NCI-H446 (cell line): ENCODE measurements around the gene RPUSD1.
"Not testable (repeated sequence)": the region's sequence is repeated elsewhere in the genome, so short reads cannot be mapped to it uniquely, and the experiment has no call there.

Experiments
- DNase-seq, 2 experiments: peaks; one replicate each; lab custom pipeline; 2025; lab: John Stamatoyannopoulos, UW

RPUSD1 gene, protein sequence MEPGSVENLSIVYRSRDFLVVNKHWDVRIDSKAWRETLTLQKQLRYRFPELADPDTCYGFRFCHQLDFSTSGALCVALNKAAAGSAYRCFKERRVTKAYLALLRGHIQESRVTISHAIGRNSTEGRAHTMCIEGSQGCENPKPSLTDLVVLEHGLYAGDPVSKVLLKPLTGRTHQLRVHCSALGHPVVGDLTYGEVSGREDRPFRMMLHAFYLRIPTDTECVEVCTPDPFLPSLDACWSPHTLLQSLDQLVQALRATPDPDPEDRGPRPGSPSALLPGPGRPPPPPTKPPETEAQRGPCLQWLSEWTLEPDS

DNA sequence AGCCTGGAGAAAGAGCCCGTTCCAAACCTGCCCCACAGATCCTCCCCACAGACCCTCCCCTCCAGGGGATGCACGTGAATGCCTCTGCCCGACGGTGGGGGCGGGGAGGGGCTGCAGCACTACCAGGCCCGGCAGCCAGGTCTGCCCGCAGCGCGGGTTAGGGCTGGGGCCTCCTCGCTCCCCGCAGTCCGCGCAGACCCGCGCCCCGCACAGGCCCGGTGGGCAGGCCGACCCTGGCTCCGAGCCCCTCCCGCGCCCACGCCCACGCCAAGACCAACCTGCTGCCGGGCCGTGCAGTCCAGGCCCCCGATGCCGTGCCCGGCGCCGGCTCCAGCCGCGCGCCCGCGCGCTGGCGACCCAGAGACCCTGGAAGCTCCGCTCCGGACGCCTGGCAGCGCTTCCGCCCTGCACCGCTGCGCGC lies at the start of gene RPUSD1:
Gene RPUSD1, minus strand, starts transcription at position 404 of the 421 bp plus-strand sequence. CDS start 644 bp downstream, outside the sequence.
- DNase-seq, result no peak

DNA sequence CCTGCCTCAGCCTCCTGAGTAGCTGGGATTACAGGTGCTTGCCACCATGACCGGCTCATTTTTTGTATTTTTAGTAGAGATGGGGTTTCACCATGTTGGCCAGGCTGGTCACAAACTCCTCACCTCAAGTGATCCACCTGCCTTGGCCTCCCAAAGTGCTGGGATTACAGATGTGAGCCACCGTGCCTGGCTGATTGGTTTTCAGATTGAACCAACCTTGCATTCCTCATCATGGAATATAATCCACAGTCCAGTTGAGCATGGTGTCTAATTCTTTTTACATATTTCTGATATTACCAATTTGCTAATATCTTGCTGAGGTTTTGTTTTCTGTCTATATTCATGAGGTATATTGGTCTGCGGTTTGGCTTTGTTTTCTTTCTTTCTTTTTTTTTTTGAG lies 48.6 kb upstream of the RPUSD1 start:
- not testable (repeated sequence) for DNase-seq

DNA sequence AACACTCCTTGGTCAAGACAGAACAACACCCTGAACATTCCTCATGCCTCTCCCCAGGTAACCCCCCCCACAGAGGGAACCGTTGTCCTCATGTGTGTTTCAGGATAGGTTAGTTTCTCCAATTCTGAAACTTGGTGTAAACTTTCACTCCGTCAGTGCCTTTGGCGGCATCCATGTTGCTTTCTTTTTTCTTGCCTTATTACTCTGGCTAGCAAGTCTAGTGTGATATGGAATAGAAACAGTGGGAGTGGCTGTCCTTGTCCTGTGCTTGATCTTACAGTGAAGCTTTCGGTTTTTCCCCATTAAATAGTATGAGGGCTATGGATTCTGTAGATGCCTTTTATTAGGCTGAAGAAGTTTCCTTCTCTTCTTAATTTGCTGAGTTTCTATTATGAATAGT lies 48.0 kb upstream of the RPUSD1 start:
- no peak for DNase-seq

DNA sequence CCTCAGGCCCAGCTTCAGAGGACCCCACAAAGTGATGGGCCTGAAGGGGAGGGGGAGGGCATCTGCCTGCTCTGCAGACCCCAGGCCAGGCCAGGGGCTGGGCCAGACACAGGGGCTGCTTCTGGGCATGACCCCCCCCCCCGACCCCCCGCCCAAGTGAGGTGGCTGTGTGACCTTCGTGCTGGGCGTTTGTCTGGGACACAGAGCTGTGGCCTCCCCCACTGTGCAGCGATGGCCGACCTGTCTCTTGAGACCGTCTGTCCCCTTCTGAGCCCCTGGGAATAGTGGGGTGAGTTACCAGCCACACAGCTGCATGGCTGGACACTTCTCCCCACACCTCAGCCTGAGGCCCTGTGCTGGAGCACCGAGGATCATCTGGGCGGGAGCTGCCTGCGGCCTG lies 47.2 kb upstream of the RPUSD1 start:
- DNase-seq, result no peak

DNA sequence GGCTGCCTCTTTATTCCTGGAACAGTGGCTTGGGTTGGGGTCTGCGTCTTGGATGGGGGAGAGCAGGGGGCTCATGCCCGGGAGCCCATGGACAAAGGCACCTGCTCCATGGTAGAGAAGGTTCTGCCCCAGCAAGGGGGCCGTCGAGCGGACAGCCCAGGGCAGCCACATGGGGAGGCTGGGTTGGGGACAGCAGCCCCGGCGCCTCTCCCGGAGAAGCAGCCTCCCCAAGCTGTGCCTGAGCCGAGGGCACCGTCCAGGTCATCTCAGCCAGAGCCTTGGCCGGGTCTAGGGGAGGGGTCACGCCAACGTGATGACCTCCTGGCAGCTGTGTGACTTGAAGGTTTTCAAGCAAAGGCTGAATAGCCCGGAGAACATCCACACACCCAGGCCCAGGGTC lies 45.2 kb upstream of the RPUSD1 start:
- no peak for DNase-seq

DNA sequence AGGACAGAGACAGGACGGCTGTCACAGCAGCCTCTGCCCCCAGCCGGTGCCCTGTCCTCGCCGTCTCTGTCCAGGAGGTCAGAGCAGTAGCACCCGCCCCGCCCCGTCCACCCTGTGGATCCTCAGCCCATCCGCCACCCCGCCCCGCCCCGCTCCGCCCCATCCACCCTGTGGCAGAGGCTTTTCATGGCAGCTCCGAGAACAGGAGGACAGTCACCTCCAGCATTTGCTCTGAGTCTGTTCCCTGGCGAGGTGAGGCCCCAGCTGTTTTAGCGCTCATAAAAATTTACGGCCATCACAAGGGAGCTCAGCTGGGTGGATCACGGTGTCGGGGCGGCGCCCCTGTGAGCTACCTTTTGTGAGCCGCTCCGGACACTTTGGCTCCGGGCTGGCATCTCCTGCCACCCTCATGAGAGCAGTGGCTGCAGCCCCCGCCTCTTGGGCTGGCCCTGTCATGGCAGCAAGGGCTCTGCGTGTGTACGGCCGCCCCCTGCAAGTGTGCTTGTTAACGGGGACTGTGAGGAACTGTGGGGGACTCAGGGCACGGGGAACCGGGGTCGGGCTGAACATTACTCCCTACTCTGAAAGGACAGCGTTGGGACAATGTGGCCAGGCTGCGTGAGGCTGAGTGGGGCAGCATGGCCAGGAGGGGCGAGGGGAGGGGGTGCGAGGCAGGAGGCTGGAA lies 44.6 kb upstream of the RPUSD1 start:
- DNase-seq, result no peak

DNA sequence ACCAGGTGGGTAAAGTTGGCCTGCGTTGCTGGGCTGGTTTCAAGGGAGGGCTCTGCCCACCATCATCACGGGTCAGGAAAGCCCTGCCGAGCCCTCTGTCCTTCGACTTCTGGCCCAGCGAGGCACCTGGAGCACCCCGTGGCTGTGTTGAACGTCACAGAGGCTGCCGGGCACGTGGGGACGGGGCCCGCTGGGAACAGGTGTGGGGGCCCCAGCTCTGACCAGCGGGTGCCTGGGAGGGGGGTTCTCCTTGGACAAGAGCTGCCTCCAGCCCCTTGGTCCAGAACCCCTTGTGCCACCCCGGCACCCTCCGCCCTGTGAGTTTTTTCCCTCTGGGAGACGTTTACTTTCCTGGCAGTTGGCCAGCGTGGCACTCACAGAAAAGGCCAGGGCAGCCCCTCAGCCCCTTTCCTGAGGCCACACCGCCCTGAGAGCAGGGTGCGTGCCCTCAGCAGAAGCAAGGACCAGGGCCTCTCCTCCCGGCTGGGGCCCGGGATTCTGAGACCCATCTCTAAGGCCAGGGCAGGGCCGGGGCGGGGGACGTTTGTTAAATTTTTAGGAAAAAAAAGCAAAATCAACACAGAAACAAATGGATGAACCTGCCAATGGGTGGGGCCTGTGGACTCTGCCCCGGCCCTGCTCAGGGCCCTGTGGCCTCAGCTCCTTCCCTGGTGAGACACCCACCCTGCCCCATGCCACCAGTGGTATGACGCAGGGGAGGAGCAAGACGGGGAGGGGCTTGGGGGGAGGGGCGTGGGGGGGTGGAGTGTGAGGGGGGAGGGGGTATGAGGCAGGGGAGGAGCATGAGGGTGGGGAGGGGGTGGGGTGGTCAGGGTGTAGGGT lies 43.6 kb upstream of the RPUSD1 start:
- no peak for DNase-seq

DNA sequence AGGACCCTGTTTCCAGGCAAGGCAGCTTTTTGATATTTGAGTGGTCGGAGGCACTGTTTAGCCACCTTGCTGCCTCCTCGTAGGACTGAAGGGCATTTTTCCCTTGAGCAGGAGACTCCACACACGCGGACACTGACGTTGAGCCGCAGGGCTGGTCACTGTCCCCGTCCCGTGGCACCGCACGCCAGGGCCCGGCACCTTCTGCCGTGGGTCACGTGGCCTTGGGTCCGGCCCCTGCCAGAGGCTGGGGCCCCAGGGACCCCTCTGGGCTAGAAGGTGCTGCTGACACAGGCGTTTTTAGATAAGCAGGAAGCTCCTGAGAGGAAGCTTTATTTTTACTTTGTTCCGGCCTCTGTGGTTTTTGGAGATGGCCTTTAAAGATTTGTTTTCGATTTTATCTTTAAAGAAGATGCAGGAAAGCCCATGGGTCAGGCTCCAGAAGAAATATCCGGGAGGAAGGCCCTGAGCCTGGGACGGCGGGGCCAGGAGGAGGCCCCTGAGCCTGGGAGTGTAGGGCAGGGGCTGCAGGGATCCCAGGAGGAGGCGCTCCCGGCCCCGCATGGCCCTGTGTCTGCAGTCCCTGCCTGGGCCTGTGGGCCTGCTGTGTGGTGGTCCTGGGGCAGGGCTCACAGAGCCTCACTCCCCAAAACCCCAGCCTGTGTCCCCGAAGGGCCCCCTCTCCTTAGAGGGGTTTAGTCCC lies 42.8 kb upstream of the RPUSD1 start:
- no peak for DNase-seq

DNA sequence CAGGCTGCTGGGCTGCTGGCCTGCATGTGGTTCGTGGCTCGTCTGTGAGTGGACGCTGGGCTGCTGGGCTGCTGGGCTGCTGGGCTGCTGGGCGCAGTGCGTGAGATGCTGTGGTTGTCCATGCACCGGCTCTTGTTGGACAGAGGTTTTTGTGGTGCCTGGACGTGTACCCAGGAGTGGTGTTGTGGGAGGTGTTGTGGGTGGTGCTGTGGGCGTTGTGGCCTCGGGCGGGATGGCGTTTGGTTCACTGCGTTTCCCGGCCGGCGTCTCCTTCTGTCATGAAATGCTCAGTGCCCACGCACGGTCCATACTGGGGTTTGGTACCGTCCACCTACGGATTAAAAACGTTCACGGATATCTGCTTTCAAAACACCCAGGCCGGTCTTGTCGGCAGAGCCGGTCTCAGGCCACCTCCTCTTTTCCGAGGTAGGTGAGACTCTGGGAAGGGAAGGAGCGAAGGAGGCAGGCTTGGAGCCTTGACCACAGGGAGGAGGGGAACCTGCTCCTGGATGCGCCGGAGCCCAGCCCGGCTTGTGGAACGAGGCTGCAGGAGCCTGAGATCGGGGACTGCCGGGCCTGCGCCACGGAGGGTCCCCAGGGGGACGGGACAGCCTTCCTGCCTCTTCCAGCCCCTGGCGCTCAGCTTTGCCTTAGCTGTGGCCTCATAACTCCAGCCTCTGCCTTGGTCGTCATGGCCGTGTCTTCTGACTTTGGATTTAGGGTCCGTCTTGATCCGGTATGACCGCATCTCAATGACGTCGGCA lies 42.1 kb upstream of the RPUSD1 start:
- no peak for DNase-seq

DNA sequence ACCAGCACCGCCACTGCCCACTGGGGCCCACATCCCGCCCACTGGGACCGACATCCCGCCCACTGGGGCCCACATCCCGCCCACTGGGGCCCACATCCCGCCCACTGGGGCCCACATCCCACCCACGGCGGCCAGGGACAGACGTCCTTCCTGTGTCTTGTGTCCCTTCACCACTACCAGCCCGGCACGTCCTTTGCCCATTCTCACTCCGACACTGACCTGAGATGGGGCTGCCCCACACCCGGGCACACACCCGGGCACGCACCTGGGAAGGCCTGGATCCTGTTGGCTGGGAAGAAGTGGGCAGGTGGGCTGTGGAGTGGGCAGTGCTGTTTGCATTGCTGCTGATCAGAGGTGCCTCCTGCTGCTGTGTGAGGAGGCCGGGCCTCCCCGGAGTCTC lies 40.7 kb upstream of the RPUSD1 start:
- DNase-seq, result no peak

DNA sequence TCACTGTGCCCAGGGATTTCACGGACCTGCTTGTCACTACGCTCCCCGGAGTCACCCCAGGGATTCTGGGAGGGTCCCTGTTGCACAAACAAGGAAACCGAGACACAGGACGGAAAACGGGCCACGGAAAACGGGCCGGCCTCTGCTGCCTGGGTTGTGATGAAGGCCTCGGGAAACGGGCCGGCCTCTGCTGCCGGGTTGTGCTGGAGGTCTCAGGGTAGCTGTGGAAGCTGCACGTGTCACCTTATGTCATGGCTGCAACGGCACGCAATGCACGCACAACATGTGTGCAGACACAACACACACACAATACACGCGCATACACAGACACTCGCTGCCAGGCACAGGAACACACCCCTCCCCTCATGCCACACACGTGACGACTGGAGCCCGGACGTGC lies 39.3 kb upstream of the RPUSD1 start:
- no peak for DNase-seq

DNA sequence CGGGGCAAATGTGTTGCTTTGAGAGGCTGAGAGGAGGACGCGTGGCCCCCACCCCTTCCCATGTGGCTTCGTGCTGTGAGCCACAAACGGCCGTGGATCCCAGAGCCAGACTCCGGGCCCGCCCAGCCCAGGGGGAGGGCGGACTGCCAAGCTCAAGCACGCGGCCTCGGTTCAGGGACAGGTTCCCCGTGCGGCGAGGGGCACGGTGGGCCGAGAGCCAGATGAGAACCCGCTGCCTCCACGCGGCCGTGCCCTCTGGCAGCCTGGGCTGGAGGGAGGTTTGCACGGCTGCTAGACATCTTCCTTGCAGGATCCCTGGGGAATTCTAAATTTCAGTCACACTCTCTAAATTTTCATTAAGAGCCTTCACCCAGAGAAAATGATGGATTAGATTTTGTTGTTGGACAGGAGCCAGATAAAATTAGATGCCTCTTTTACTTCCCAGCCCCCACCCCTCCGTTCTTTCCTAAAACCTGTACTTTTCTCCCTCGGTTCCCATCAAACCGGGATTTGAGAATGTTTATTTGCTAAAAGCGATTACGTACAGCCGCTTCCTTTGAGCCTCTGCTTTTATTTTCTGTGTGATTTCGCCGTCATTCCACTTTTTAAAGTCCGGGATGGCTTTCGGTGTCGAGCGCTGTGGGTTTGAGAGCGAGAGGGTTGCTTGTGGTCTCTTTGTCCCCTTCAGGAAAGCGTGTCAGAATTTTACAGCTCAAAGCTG lies 37.3 kb upstream of the RPUSD1 start:
- no peak for DNase-seq

DNA sequence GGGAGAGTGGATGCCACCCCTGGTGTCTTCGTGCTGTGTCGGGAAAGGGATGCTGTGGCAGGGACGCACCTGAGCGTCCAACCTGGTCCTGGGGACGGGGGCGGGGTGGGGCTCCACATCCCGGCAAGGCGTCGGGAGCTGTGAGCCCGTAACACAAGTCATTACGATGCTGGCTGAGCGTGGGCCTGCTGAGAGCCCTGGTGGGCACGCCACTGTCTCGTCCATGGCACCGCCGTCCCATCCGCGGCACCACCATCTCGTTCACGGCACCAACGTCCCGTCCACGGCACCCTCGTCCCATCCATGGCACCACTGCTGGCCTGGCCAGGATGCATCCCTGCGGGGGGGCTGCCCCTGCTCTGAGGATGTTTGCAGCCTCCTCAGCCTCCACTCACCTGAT lies 36.4 kb upstream of the RPUSD1 start:
- DNase-seq, result no peak

DNA sequence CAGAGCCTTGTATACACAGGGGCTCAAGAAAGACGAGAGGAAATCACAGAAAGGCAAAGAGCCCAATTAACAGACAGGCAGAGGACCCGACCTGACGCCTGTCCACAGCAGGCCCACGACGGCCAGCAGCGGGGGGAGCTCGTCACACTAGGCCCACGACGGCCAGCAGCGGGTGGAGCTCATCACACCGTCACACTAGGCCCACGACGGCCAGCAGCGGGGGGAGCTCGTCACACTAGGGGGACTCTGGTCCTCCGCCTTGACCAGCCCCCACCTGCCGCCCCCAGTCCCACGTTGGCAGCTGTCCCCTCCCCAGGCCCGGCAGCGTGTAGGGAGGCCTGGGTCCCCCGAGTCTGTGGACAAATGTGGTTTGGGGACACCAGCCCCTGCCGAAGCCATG lies 36.0 kb upstream of the RPUSD1 start:
- DNase-seq, result no peak

DNA sequence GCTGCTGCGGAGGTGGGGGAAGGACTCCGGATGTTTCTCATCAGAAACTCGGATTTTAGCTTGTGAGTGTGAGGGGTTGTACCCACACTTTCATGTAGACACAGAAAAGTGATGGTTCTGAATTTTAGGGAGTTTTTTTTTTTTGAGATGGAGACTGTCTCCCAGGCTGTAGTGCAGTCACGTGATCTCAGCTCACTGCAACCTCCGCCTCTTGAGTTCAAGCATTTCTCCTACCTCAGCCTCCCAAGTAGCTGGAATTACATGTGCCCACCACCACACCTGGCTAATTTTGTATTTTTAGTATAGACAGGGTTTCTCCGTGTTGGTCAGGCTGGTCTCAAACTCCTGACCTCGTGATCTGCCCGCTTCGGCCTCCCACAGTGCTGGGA lies 34.7 kb upstream of the RPUSD1 start:
- no peak for DNase-seq

DNA sequence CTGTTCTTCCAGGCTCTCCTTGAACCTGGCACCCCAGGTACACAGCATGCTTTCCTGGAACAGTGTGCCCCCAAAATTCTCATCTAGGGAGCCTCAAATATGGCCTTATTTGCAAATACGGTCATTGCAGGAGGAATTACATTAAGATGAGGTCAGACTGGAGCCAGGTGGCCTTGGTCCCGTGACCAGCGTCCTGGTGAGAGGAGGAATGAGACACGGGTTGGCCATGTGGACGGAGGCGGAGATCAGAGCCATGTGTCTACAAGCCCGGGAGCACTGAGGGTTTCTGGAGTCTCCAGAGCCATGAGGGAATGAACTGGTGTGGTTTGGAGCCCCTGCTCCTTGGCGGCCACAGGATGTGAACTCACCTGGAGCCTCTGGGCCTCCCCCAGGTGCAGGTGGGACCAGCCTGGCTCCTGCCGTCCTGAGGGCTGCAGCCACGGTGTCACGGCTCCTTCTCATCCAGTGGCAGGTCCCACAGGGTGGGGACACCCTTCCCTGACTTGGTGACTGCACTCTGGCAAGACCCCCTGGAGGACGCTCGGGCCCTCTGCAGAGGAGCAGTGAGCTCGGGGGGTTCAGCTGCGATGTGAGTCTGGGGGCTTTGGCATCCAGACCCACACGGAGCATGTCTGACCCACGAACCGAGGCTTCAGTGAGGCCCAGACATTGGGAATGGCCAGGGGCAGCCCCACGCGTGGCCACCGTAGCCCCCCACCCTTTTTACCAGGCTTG lies 34.2 kb upstream of the RPUSD1 start:
- no peak for DNase-seq

DNA sequence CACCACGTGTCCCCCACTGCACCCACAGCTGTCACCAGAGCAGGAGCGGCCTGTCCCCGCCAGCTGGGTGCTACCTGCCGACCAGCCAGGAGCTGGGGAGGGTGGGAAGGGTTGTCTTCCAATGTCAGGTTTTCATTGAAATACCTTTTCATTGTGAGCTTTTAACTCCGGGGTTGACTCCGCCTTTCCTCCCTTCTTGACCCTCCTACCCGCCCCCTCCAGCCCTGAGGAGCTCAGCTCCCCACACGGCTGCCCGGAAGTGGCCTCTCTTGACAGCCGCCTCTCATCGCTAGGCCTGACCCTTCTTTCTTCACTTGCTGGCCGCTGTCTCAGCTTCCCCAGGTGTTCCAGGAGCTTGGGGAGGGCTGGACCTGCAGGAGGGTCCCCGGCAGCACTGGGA lies 33.6 kb upstream of the RPUSD1 start:
- DNase-seq, result no peak

DNA sequence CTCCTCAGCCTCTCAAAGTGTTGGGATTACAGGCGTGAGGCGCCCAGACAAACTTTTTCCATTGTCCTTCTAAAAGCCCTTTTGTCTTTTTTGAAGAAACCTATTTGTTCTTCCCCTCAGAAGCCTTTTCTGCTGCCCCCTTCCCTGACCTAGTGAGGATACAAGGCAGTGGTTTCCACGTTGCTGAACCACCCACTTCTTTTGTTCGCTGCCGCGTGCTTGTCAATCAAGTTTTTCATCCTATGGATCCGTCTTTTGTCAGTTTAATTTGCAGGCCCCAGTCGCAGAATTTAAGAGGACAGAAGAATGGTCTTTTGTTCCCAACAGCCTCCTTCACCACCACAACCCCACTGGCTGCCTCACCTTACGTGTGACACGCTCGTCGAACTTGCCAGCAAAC lies 32.6 kb upstream of the RPUSD1 start:
- no peak for DNase-seq

DNA sequence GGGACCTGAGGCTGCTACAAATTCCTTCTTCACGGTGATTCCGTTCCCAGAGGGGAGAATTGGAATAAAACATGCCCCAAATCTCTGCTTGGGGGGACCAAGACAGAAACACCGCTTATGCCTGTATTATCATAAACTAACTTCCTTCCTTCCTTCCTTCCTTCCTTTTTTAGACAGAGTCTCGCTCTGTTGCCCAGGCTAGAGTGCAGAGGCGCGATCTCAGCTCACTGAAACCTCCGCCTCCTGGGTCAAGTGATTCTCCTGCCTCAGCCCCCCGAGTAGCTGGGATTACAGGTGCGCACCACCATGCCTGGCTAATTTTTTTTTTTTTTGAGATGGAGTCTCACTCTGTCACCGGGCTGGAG lies 31.8 kb upstream of the RPUSD1 start:
- not testable (repeated sequence) for DNase-seq

DNA sequence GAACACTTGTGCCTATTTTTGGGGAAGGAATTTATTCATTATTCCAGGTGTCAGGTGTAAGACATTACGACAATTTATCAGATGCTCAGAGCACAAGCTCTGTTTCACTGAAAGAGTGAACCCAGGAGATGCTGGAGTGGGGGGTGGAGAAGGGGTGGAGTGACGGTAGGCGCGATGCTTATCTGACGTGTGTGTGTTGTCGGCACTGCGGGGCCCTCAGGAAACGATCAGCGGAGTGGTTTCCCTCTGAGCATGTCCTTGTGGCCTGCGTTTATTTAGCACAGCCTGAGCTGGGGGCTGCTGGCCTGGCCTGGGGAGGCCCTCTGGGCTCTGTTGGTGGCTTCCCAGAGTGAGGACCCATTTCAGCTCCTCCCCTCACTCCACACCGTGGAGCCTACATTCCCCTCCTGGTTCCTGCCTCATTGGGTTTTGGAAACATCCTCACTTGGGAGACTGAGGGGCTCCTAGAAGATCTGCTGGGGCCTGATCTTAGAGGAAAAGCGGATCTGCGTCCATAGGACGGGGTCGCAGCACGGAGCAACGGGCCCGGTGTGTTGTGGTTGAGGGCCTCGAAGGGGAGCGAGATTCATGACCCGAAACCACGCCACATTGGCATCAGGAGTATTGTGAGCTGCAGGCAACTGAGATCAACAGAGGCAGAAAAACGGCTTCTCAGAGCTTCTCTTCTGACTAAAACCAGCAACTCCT lies 31.3 kb upstream of the RPUSD1 start:
- DNase-seq, result no peak
